Measurements from ENCODE around the gene BEX2.
A peak's percentile ranks its signal among the peaks of the same experiment; 100 is the strongest.
"Not testable (repeated sequence)": the region's sequence is repeated elsewhere in the genome, so short reads cannot be mapped to it uniquely, and the experiment has no call there.

The BEX2 gene

DNA sequence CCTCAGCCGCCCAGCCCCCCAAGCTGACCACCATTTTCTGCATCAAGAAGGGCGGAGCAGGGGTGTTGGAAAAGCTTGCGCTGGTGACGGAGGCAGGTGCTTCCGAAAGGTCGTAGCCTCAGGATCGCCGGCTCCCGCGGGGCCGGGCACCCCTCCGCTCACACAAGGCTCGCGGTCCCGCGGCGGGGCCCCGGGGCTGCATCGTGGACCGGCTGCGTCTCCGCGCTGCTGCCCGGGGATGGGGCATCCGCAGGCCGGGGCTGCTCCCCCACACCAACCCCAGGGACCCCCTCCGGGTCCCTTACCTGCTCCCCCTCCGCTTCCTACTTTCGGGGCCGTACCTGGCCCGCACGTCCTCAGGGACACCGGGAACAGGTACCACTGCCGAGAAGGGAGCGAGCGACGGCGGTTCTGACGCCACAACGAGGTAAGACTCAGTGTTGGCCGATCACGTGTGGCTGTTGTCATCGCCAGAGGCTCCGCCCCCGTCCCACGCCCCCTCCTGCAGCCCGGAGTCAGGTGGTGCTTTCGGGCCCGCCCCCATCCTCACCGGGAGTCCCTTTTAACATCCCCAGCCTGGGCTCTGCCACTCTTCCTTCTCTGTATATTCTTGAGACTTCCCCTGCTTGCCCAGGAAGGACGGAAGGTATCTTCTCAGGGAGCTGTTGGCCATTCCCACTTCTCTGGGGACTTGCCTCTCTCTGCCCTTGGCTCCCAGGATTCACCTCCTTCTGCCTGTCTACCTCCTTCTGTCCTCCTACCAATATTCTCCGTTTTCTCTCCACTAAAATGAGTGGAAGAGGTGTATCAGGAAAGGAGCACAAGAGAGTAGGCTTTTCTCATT, at the start of gene BEX2:
TSS of gene BEX2 (minus strand) at position 436 of the 844 bp plus-strand sequence. CDS start 1,014 bp downstream, outside the sequence.
- DNase-seq (ENCODE audit: low read depth in 1 of 2, low spot score in 1 of 2): peak; percentile 63 to 73

DNA sequence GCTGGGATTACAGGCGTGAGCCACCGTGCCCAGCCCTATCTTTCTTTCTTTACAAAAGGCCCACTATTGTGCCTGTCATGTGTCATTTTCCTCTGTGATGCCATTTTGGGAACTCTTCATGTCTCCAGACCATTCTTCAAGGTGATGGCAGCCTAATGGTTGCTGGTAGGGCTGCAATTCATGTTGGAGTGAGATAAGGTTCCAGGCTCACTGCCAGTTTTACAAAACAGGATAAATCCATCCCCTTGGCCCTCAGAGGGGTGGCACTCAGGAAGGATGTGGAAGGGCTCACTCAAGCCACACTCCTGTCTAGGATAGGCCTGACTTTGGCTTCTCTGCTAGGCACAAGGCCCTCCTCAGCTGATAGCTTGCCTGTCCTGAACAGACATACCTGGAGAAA, 49.3 kb upstream of the BEX2 start:
- DNase-seq (ENCODE audit: low read depth in 1 of 2, low spot score in 1 of 2): no peak

DNA sequence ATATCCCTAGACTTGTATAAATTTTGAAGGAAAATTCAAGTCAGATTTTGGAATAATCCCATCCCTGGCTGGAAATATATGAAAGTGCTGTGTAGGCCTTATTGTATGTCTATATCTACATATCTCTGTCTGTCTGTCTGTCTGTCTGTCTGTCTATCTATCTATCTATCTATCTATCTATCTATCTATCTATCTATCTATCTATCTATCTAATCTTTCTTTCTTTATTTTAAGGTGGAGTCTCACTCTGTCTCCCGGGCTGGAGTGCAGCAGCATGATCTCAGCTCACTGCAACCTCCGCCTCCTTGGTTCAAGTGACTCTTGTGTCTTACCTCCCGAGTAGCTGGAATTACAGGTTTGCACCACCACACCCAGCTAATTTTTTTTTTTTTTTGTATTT, 48.8 kb upstream of the BEX2 start:
- not testable (repeated sequence) for DNase-seq (ENCODE audit: low read depth in 1 of 2, low spot score in 1 of 2)

DNA sequence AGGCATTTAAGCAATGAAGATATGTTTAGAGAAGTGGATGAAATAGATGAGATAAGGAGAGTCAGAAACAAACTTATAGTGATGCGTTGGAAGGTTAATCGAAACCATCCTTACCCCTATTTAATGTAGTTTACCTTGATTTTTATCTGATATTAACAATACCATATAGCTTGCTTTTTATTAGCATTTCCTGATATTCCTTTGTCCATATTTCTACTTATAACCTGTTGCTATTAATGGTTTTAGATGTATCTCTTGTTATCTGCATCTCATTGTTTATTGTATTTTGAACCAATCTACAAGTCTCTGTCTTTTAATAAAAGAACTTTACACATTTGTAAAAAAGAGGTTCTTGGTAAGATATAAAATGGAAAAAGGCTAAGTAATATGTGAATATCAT, 47.1 kb upstream of the BEX2 start:
- DNase-seq (ENCODE audit: low read depth in 1 of 2, low spot score in 1 of 2): no peak

GRCh38 chrX:103356858-103357257, 46.1 kb upstream of the BEX2 start:
- DNase-seq (ENCODE audit: low read depth in 1 of 2, low spot score in 1 of 2): no peak

DNA sequence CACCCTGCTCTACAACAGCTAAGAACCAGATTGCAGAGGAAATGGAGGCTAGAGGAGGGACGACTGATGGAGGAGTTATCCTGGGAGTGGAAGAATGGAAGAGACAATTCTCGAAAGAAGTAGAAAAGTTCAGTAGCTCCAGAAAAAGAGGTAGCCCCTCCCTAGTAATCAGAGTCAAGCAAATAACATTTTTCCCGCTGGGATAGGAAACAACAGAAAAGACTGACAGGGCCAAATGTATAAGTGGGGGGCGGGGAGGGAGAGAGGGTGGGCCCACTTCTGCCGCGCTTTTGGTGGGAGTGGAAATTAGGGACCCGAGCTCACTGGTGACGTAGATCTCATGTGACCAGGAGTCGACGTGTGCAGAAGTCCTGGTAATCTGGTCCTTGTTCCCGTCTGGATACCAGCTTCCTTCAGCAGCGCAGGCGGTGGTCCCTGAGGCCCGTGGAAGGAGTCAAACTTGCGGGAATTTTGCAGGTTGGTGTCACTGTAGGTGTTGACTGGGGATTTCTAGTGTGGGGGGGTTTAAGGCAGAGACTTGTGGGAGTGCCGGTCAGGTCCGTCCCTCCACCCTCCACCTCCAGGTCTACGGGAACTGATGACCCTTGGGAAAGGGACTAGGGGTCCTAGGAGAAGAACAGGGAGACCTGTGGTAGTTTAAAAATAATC, 45.5 kb upstream of the BEX2 start, which contains the start of gene TCEAL9:
TSS of gene TCEAL9 (plus strand) at position 377 of the 669 bp plus-strand sequence. CDS start 1,179 bp downstream, outside the sequence.
- DNase-seq (ENCODE audit: low read depth in 1 of 2, low spot score in 1 of 2): no peak

DNA sequence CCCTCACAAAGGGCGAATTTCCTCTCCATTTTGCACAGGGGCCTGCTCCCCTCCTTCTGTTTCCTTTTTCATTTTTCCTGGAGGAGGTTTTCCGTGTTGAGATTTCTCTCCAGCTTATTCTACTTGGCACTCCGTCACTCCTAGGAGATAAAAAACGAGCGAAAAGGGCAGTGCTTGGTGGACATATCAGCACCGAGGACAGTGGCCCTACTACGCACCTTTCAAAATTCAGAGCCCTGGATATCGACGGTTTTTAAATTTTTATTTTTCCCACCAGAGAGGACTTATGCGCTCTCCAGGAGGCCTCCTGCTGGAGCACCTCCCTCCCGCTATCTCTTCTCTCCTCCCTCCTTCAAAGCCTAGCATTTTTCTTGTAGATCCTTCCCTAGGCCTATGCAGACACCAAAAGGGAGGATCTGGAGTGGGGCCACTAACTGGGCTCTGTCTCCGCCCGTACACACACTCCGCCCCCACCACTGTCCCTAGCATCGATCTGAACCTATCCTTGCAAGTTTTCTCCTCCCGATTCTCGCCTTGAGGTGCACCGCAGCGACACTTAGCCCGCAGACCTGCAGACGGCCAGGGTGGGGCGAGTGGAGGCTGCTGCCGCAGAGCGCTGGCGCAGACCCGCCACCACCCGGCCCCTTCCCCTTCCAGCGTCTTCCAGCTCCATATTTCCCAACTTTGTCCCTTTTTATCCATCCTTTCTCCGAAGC, 37.0 kb upstream of the BEX2 start:
- DNase-seq (ENCODE audit: low read depth in 1 of 2, low spot score in 1 of 2): no peak

- DNase-seq (ENCODE audit: low read depth in 1 of 2, low spot score in 1 of 2): no peak
Measured at GRCh38 chrX:103344606-103345005, 33.8 kb upstream of the BEX2 start.

GRCh38 chrX:103343105-103343504, 32.3 kb upstream of the BEX2 start:
- peak in 1 of 2 donors; percentile 4 for DNase-seq (ENCODE audit: low read depth in 1 of 2, low spot score in 1 of 2)

DNA sequence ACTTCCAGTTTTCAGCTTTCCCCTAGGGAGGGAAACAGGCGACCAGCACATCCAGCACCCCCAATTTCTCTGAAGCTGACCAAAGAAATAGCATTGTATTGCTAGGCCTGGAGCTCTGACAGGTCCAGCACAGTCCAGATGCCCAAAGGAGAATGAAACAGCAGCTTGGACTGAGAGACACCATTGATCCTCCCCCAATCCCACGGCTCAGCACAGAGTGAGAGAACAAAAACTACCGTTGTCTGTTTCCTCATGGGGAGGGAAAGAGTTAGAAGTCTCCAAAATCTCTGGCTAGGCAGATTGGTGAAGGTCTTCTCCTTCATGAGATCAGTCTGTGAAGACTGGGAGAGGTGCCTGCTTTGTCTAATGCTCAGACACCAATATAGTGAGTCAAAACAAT, 27.9 kb upstream of the BEX2 start:
- no peak for DNase-seq (ENCODE audit: low read depth in 1 of 2, low spot score in 1 of 2)

GRCh38 chrX:103330681-103331288, 20.0 kb upstream of the BEX2 start:
- no peak for DNase-seq (ENCODE audit: low read depth in 1 of 2, low spot score in 1 of 2)

DNA sequence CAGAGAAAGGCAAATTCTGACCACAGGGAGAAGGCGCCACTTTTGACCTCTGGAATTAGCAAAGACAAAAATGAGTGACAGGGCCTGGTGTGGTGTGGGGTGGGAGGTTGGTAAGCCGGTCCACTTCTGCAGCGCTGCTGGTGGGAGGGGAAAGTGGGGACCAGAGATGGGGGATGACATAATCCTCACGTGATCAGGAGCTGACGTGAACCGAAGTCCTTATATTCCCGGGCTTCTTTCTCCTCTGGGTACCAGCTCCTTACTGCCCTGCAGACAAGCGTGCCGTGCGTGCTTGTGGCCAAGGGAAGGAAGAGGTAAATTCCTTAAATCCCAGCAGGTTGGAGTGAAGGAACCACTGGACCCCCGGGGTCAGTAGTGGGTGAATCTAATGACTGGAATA, 19.2 kb upstream of the BEX2 start, which contains the start of gene TCEAL7:
TSS of gene TCEAL7 (plus strand) at position 249 of the 400 bp plus-strand sequence. CDS start 1,165 bp downstream, outside the sequence.
- no peak for DNase-seq (ENCODE audit: low read depth in 1 of 2, low spot score in 1 of 2)

DNA sequence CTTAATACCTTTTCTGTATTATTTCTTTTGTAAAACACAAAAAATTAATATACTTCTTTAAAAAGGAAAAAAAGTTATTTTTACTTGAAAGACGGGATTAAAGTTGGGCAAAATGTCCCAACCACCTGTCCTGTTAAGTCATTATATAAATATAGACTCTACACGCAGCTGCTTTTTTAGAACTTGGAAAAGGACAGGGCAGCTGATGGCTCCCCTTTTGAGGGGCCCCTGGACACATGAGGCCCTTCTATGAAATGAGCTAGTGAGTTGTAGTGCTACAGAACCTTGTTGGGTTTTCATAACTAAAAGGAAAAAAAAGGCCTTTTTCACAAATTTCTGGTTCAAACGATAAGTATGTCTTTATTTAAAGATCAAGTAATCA, 600 bp upstream of the BEX2 start:
- no peak for DNase-seq (ENCODE audit: low read depth in 1 of 2, low spot score in 1 of 2)

DNA sequence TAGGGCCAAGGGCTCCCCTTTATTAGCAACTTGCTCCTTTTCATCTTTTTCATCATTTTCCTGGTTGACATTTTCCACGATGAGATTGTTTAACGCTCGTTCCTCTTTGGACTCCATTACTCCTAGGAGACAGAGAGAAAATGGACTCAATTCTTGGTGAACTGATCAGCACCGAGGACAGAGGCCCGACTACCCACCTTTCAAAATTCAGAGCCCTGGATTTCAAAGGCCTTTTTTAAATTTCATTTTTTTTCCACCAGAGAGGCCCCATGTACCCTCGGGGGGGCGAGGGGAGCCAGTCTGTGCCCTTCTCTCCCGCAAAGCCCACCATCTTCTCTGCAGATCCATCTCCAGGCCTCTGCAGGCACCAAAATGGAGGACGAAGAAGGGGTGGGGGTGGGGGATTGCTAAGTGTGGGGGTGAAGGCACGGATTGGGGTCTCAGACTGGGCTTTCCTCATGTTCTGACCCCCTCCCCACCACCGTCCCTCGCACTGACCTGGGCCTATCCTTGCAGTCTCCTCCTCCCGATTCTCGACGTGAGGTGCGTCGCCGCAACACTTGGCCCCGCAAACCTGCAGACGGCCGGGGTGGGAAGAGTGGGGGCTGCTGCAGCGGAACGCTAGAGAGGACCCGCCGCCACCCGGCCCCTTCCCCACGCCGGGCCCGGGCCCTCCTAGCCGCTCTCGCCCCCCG, 783 bp downstream of the BEX2 start:
- DNase-seq (ENCODE audit: low read depth in 1 of 2, low spot score in 1 of 2): no peak

DNA sequence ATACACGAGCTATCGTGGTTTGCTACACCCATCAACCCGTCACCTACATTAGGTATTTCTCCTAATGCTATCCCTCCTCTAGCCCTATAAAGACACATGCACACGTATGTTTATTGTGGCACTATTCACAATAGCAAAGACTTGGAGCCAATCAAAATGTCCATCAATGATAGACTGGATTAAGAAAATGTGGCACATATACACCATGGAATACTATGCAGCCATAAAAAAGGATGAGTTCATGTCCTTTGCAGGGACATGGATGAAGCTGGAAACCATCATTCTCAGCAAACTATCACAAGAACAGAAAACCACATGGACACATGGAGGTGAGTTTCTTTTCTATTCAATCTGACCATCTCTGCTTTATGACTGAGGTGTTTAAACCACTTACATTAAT, 5.1 kb downstream of the BEX2 start:
- DNase-seq (ENCODE audit: low read depth in 1 of 2, low spot score in 1 of 2): not testable (repeated sequence)

DNA sequence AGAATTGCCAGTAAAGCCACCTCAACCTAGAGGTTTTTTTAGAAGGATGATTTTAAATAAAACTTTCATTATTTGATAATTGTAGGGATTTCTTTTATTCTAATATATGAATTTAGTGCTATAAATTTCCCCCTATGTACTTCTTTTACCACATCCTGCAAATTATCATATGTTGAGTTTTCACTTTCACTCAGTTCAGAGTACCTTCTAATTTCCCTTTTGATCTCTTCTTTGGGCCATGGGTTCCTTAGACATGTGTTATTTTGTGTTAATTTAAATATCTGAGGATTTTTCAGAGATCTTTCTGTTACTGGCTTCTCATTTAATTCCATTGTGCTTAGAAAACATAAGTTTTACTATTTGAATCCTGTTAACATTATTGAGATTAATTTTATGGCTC, 6.1 kb downstream of the BEX2 start:
- no peak for DNase-seq (ENCODE audit: low read depth in 1 of 2, low spot score in 1 of 2)

DNA sequence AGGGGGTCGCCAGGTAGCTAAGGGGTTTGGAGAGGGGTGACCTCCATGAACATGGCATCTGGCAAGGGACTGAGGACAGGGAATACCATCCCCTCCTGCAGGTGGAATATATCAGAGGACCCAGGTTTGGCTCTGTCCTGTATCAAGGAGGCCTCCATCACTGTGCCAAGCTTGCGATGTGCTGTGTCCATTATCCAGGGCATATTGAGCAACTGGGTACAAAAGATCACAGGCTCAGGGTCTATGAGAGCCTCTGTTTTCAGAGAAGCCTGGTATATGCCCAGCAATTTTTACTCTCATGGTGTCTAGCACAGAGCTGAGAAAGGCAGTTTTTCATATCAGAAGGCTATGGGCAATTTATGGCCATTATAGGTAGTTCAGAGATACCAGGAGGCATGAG, 17.7 kb downstream of the BEX2 start:
- DNase-seq (ENCODE audit: low read depth in 1 of 2, low spot score in 1 of 2): no peak

DNA sequence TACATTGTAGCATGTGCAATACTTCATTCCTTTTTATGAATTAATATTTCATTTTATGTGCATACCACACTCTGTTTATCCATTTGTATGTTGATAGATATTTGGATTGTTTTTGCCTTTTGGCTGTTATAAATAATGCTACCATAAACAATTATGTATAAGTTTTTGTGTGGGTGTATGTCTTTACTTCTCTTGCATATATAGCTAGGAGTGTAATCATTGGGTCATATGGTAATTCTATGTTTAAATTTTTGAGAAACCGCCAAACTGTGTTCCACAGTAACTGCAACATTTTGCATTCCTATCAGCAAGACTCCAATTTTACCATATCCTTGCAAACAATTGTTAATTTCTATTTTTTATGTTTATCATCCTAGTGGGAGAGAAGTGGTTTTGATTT, 31.2 kb downstream of the BEX2 start:
- no peak for DNase-seq (ENCODE audit: low read depth in 1 of 2, low spot score in 1 of 2)

- DNase-seq (ENCODE audit: low read depth in 1 of 2, low spot score in 1 of 2): no peak
Measured at GRCh38 chrX:103276581-103277002, 34.2 kb downstream of the BEX2 start, which contains the start of gene TCEAL5. Gene TCEAL5 (minus strand): TSS chrX:103276750. CDS start chrX:103274563, 2,187 bp downstream.

DNA sequence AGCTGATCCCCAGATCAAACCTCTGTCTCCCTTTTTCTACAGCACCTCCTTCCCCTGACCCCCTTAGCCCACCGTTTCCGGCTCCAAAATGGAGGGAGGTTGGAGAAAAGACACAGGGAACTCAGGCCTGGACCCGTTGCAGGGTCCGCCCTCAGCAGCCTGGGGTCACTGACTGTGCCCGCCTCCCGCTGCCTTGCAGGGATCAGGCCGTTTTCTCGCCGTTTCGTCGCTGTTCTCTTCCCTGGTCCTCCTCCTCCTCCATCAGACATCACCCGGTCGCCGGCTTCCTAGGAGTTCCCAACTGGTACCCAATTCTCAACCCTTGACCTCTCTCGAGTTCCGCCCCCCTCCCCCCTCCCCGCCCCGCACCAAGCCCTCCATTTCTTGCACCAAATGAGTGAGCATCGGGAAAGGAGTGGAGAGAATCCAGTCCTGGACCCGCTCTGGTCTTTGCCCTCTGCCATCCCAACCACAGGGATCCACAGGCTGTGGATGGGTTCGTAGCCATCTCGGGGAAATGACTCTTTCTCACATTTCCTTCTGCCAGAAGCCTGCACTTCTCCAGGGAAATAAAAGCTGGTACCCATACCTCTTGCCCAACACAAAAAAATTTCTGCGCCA, 34.7 kb downstream of the BEX2 start:
- no peak for DNase-seq (ENCODE audit: low read depth in 1 of 2, low spot score in 1 of 2)

Measured in activated CD4-positive, alpha-beta T cell treated with anti-CD3 and anti-CD28 coated beads, Interleukin-2, amount 50 U/mL, for 24 hours (primary cell).